HG03039 (cell line): ENCODE measurements around the gene RSPH6A.

ENCODE experiments used
- ATAC-seq: cut with Tn5 transposase; IDR thresholded peaks from one replicate; pipeline ENCODE4 v1.9.1; 2021; ENCODE audit warnings: mild to moderate bottlenecking, moderate library complexity; ENCODE audit not compliant: unreplicated experiment

RSPH6A gene

DNA sequence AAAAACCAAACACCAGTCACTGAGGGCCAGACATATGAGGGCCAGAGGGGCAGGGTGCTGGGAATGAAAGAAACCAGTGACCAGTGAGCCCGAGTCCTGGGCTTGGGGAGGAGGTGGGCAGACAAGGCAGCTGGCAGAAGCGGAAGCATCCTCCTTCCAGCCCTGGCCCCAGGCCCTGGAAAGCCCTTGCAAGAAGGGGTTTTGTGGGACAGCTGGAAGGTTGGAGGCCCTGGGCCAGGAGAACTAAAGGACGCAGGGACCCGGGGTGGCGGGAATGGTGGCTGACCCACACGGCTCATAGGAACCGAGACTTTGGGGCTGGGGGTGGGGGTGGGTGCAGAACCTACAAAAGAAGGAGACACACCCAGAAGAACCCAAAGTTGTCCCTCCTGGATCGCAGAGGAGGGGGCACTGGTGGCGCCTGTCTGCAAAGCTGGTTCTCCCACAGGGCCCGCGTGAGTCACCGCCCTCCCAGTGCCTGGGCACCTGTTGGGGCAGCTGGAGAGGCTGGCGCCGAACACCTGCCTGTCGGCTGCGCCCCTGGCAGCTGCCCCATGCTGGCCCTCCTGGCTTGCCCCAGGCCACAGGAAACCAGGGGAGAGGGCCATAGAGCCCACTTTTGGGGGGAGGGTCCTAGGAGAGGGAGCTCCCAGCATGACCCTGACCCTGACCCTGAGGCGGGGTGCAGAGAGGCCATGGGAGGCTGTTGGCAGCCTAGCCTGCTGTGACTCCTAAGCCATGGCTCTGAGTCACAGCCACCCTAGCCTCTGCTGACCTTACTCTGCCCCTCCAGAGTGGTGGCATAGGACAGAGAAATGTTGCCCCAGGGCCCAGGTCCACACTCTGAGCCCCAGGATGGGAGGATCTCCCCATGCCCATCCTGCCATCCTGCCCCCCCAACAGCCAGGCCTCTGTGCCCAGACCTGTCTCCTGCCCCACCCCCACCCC, 33.6 kb downstream of the RSPH6A start:
- ATAC-seq = no peak

- no peak for ATAC-seq
Measured at GRCh38 chr19:45780448-45781213, 34.5 kb downstream of the RSPH6A start.

DNA sequence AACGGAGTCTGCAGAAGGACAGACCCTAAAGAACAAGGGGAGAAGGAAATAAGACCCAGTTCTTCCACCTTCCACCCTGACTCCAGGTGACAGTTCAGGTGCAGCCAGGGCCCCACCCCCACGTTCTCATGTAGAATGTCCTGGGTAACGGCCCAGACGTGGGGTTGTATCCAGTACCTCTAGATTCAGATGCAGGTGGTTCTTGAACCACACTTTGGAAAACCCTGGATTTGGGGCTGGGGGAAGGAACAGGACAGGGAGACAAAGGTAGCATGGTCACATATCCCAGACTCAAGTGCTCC, 35.0 kb downstream of the RSPH6A start:
- no peak for ATAC-seq

GRCh38 chr19:45779231-45780145, 35.6 kb downstream of the RSPH6A start:
- peak; percentile 57 for ATAC-seq

- ATAC-seq = no peak
Measured at GRCh38 chr19:45778010-45778661, 37.0 kb downstream of the RSPH6A start.

DNA sequence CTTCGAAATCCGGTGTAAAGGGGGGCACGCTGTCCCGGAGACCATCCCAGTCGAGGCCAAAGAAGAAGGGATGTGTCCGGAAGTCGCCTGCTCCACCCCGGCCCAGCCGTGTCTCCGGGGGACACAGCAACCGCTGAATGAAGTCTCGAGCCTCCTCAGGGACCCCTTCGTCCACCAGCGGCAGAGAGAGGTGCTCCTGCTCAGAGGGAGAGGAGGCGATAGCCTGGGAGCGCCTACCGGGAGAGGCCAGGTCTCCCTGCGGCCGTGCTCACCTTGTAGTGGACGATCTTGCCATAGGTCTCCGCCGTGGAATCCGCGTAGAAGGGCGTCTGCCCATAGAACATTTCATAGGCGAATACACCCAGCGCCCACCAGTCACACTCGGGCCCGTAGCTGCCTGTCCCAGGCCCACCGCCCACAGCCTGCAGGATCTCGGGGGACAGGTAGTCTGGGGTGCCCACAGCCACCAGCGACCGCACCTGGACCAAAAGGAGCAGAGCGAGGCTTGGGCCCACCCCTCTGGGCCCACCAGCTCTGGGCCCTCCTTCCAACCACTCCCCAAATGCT, 37.6 kb downstream of the RSPH6A start:
- no peak for ATAC-seq

DNA sequence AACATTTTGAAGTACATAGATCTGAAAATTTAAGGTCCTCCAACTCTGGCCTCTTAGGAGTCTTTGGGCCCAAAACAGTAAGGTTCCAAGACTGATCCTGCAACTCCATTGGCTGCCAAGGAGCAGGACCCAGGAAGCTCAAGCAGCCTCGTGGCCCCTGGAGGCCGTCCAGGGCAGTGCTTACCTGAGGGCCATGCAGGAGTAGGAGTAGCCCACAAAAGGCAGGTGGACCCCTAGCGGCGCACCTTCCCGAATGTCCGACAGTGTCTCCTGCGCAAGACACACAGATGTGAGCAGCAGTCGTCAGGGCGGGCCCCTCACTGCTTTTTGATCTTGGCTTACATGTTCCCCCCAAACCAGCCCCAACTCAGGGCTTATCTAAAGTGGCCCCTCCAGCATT, 40.3 kb downstream of the RSPH6A start:
- no peak for ATAC-seq

GRCh38 chr19:45773384-45773783, 41.7 kb downstream of the RSPH6A start:
- ATAC-seq = no peak

DNA sequence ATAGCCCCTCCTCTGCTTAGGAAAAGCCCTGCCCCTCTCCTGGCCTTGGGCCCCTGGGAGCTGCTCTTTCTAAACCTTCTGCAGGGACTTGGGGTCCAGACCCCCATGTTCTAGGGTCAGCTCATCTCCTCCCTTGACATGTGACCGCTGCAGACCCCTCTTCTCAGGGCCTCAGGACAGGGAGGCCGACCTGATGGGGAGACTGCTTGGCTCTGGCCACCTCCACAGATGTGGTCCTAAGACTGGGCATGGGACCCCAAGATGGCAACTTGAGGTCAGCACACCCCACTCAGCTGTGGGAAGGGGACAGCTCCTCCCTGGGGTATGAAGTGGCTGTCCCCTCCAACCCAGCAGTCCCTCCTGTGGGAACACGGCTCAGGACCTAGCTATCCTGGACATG, 42.2 kb downstream of the RSPH6A start:
- ATAC-seq = no peak

- no peak for ATAC-seq
Measured at GRCh38 chr19:45772130-45772840, 42.8 kb downstream of the RSPH6A start.

- no peak for ATAC-seq
Measured at GRCh38 chr19:45771311-45771933, 43.7 kb downstream of the RSPH6A start.

DNA sequence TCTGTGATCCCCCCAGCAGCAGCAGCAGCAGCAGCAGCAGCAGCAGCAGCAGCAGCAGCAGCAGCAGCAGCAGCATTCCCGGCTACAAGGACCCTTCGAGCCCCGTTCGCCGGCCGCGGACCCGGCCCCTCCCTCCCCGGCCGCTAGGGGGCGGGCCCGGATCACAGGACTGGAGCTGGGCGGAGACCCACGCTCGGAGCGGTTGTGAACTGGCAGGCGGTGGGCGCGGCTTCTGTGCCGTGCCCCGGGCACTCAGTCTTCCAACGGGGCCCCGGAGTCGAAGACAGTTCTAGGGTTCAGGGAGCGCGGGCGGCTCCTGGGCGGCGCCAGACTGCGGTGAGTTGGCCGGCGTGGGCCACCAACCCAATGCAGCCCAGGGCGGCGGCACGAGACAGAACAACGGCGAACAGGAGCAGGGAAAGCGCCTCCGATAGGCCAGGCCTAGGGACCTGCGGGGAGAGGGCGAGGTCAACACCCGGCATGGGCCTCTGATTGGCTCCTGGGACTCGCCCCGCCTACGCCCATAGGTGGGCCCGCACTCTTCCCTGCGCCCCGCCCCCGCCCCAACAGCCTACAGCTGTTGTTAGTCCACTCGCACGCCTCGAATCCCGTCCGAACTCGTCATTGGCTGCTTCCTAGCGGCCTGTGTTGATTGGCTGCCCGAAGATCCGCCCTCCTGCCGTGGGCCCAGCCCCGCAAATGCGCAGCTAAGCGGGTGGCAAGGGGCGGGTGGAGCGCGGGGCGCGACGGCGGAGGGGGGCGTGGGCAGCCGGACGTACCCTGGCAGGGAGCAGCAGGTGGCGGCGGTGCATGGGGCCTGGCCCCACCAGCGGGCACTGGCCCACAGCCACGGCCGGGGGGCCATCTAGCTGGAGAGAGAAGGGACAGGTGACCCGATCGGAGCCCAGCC, 44.7 kb downstream of the RSPH6A start:
- ATAC-seq = peak; percentile 37

GRCh38 chr19:45769821-45770191, 45.3 kb downstream of the RSPH6A start:
- peak; percentile 4 for ATAC-seq

DNA sequence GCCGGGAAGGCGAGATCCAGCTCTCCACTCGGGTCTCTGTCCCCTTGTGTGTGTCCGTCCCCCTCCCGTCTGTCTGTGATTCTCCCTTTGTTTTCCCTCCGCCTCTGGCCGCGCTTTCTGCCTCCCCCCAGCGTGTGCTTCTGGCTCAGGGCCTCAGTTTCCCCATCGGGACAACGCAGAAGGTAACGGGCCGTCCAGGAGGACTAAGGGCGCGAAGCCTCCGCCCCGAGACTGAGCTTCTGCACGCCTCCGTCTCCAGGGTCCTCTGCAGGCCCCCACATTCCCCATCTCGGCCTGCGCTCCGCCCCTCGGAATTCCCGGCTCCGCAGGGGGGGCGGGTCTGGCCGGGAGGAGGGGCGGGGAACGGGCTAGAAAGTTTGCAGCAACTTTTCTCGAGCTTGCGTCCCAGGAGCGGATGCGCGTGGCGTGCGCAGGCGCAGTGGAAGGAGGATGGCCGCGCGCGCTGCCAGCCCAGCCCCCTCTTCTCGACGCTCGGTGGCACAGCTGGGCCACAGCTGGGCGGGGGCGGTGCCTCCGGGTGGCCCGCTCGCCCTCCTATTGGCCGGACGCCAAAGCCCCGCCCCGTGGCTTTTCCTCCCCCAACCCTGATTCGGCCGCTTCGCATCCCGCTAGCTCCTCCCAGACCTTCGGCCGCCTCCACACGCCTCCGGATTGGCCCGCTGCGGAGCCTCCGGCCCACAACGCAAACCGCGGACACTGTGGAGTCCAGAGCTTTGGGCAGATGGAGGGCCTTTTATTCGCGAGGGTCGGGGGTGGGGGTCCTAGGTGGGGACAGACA, 45.9 kb downstream of the RSPH6A start, which contains the start of gene SIX5:
TSS of gene SIX5 (minus strand) at position 269 of the 799 bp plus-strand sequence. CDS start 408 bp downstream, outside the sequence.
- ATAC-seq = peak; percentile 50

DNA sequence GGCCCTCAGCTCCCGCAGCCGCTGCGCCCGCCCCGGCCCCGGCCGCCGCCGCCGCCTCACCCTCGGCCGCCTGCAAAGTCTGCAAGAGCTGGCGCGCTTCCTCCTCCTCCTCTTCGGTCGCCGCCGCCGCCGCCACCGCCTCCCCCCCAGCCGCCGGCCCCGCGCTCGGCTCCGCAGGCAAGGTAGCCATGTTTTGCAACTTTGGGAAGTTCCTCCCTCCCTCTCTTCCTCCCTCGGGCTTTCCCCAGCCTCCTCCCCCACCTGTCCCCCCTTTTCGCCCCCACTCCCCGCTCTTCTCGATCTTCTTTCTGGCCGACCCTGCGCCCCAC, 46.5 kb downstream of the RSPH6A start:
- ATAC-seq = no peak

- ATAC-seq = no peak
Measured at GRCh38 chr19:45767881-45768654, 47.0 kb downstream of the RSPH6A start.
